NOMO-1 treated with dmso at 0.1 percent for 144 hours (cell line): Measurements from ENCODE around the gene KCNB1.
"Not testable (repeated sequence)": the region's sequence is repeated elsewhere in the genome, so short reads cannot be mapped to it uniquely, and the experiment has no call there.

Source experiments
- DNase-seq: peaks from one replicate; lab custom pipeline; 2025; ENCODE audit not compliant: unreplicated experiment; lab: John Stamatoyannopoulos, UW

Gene KCNB1

GRCh38 chr20:49412254-49412653 is 70.2 kb downstream of the KCNB1 start:
- DNase-seq: no peak

- no peak for DNase-seq
These were observed 71.1 kb downstream of the KCNB1 start for GRCh38 chr20:49411221-49411925.

GRCh38 chr20:49409975-49410621 is 72.4 kb downstream of the KCNB1 start:
- DNase-seq: not testable (repeated sequence)

GRCh38 chr20:49409302-49409974 is 73.0 kb downstream of the KCNB1 start:
- DNase-seq: no peak

GRCh38 chr20:49408509-49409104 is 73.9 kb downstream of the KCNB1 start:
- DNase-seq: no peak

- no peak for DNase-seq
These were observed 75.8 kb downstream of the KCNB1 start for GRCh38 chr20:49406666-49407065.

GRCh38 chr20:49405696-49406095 is 76.8 kb downstream of the KCNB1 start:
- DNase-seq: no peak

- no peak for DNase-seq
These were observed 77.3 kb downstream of the KCNB1 start for GRCh38 chr20:49405062-49405683.

- no peak for DNase-seq
These were observed 78.0 kb downstream of the KCNB1 start for GRCh38 chr20:49404461-49404860.

- DNase-seq: no peak
These were observed 78.6 kb downstream of the KCNB1 start for GRCh38 chr20:49403911-49404310.

- no peak for DNase-seq
These were observed 79.5 kb downstream of the KCNB1 start for GRCh38 chr20:49403012-49403411.

GRCh38 chr20:49400904-49401303 is 81.6 kb downstream of the KCNB1 start:
- DNase-seq: no peak

GRCh38 chr20:49400410-49400809 is 82.1 kb downstream of the KCNB1 start:
- no peak for DNase-seq

- DNase-seq: no peak
These were observed 83.1 kb downstream of the KCNB1 start for GRCh38 chr20:49399329-49399728.

GRCh38 chr20:49398401-49399144 is 83.9 kb downstream of the KCNB1 start:
- DNase-seq: no peak

GRCh38 chr20:49397525-49397924 is 84.9 kb downstream of the KCNB1 start:
- DNase-seq: no peak

- no peak for DNase-seq
These were observed 86.2 kb downstream of the KCNB1 start for GRCh38 chr20:49396230-49396629.

- DNase-seq: no peak
These were observed 86.8 kb downstream of the KCNB1 start for GRCh38 chr20:49395659-49396058.

GRCh38 chr20:49395183-49395582 is 87.3 kb downstream of the KCNB1 start:
- DNase-seq: no peak

GRCh38 chr20:49394757-49395156 is 87.7 kb downstream of the KCNB1 start:
- no peak for DNase-seq

- no peak for DNase-seq
These were observed 88.2 kb downstream of the KCNB1 start for GRCh38 chr20:49394264-49394663.
